GM04504 (cell line): Measurements from ENCODE around the gene CNNM2.
"Not testable (repeated sequence)": the region's sequence is repeated elsewhere in the genome, so short reads cannot be mapped to it uniquely, and the experiment has no call there.

Source experiments
- DNase-seq: peaks from one replicate; pipeline ENCODE4 v3.0.0-alpha.2; 2012; ENCODE audit warnings: low read depth

Gene CNNM2

DNA sequence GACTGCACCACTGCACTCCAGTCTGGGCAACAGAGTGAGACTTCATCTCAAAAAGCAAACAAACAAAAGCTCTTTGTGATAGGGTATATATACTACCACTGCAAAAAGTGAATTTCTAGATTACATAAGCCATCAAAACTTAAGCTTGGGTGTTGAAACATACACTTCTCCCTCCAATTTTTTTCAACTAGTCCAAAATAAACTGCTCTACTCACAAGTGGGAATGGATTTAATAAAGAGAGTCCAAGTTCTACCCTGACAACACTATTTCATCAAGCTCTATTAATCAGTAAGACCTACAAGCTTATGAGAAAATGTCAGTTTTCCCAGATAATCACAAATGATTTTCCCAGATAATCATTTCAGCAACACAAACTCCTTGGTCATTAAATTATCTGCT lies 192.3 kb downstream of the CNNM2 start:
- no peak for DNase-seq

DNA sequence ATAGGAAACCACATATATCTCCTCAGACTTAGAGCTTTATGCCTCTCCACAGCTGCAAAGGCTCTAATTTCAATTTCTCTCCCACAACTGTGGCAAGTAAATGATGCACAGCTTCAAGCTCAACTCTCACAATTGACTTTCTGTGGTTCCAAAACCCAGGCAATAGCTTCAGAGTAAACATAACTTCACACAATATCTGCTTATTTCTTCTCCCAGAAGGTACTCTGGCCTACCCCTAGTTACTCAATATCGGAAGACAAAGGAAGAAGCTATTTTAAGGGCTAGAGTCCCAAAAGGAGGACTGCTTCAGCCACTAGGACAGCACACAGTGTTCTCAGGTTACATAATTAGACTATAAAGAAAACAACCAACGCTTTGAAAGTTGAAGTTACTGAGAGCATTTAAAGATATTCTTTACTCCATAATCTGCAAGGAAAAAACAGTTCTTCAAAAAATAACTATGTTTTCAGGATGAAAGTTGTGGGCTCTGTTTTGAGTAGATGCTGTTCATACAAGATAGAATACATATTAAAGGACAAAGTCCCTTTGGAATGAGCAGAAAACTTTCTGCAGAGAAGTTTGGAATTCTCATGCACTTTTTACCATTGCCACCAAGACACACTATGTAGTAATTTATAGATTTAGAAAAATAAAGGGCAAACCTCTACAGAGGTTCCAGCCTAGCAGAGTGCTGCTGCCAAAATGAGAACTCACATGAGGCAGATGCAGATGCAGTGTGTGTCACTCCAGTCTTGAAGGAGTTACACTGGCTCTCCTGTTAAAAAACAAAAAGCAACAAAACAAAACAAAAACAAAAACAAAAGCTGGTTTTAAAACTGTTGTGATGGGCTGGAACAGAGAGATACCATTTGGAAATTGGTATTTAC lies 193.2 kb downstream of the CNNM2 start:
- DNase-seq: peak; percentile 9

DNA sequence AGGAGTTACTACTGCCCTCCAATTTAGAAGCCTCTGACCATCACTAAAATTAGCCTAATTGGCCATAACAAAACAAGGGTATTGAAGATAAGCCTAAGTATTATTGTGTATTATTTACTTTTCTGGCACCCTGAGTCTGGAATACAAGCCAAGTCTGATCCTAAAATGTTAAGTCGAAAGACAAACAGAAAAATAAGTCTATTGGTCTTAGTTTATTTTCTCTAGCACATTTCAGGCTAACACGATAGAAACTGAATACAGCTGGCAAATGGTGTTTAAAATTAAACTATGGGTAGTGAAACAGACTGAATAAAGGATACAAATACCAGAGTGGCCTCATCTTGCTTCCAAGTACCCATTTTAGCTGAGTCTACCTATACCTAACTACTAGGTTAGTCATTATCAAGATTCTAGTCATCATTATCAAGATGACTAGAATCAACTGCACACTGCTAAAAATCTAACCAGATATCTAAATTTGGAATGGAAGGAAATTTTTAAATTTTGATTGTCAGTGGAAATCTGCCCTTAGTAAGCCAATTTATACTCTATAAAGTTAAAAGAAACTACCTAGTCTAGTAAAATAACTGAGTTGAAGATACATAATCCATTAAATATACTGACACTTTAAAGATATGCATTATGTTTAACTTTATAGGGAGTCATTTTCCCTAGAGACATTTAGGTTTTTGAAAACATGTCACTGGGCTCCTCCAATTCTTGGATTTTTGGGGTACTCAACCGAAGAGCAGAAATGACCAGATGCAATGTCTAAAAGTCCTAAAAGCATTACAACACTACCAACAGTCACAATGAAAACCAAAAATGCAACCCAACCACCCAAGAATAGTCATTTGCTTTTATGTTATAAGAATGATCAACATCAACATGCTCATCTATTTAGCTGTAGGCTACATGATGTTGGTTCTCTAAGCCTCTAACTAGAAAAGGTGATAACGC lies 194.1 kb downstream of the CNNM2 start:
- DNase-seq: no peak

DNA sequence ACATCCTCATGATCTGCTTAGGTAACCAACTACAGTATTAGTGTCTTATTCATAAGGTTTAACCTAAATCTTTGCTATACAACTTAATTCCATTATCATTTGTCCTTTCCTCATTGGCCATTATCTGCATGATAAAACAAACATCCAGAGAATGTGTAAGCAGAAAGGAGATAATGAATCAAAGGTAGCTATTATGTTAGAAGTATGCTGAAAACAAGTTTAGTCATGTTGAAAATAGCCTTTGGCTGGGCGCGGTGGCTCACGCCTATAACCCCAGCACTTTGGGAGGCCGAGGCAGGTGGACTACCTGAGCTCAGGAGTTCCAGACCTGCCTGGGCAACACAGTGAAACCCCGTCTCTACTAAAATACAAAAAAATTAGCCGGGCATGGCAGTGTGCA lies 196.8 kb downstream of the CNNM2 start:
- no peak for DNase-seq

DNA sequence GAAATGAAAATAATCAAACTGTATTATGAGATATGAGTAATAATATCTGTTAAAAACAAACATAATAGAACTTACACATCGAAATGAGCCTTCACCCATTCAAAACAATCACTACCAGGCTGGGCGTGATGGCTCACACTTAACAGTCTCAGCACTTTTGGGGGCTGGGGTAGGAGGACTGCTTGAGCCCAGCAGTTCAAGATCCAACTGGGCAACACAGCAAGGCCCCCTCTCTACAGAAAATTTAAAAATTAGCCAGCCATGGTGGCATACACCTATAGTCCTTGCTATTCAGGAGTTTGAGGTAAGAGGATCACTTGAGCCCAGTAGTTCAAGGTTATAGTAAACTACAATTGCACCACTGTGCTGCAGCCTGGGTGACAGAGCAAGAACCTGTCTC lies 199.2 kb downstream of the CNNM2 start:
- no peak for DNase-seq

DNA sequence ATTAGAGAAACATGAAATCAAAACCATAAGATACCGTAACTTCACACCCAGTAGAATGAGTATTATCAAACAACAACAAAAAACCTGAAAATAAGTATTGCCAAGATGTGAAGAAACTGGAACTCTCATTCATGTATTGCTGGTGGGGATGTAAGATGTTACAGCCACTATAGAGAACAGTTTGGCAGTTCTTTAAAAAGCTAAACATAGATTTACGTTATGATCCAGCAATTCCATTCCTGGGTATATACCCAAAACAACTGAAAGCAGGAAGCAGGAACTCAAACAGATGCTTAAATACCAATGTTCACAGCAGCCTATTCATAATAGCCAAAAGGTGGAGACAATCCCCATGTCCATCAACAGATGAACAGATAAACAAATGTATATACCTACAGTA lies 202.5 kb downstream of the CNNM2 start:
- DNase-seq: no peak

DNA sequence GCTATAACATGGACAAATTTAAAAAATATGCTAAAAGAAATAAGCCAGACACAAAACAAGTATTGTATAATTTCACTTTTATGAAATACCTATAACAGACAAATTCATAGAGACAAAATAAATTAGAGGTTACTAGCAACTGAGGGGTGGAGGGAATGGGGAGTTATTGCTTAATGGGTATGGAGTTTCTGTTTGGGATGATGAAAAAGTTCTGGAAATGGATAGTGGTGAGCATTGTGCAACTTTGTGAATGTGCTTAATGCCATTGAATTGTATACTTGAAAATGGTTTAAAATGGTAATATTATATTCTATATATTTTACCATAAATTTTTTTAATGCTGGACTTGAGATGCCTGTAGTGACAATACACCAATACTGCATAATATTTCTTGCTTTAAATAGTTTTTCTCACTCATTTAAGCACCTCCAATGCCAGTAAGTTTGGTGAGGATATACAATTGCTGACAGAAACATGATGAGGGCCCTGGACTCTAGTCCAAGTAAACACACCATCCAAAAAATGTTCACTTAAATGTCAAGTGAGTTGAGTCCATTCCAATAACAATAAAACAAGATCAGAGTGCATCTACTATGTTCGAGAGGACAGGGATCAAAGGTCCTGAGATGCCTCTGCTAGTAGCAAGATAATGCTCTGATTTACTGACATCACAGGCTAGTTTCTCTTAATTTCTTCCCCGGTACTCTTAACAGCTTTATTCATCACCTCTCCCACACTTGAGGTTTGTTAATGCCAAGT lies 203.1 kb downstream of the CNNM2 start:
- DNase-seq: no peak

DNA sequence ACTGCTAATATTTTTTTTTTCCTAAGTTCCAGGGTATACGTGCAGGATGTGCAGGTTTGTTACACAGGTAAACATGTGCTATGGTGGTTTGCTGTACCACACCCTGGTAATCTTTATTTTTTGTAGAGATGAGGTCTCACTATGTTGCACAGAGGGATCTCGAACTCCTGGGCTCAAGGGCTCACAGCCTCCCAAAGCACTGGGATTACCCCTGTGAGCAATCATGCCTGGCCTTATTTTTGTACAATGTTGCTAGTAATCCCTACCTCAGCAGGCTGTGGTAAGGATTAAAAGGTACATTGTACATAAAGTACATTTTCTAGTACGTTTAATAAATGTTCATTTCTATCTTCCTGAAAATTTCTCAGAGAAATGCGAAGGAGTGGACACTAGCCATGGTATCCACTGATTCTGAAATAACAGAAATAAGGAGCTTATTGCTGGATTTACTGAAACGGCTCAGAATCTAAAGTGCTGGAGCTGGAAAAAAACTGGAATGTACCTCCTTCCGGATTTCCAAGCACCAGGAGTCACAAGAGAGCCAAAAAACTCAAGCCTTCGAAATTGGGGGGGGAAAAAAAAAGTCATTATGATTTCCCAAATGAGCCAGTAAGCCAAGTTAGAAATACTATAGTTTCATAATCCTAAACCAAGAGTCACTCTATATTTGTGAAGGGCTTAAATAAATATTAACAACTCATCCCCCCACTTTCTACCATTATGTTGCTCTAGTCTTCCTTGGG lies 205.4 kb downstream of the CNNM2 start:
- no peak for DNase-seq

DNA sequence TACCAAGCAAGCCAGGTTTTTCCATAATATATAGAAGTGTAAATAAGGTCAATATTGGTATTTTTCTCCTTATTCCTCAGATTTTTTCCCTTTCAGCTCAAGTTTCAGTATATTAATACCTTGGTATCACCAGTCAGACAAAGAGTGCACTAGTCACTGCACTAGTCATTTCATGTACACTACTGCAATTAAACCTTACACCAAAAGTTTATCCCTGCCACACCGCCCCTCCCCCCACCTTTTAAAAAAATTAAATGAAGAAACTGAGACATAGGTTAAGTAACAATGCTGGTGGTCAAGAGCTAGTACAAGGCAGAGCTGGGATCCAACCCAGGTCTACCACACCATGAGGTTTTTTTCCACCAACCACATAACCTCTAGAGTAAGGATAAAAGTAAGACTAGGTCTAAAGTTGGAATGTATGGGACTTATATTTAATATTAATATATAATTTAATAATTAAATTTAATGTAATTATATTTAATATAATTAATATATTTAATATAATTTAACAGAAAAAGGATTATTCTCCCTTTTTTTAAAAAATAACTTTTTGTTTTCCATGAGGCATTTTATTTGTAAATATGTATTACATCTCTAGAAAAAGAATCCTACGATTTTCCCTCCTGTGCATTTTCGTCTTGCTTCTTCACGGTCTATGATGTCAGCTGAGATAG lies 206.5 kb downstream of the CNNM2 start:
- DNase-seq: no peak

DNA sequence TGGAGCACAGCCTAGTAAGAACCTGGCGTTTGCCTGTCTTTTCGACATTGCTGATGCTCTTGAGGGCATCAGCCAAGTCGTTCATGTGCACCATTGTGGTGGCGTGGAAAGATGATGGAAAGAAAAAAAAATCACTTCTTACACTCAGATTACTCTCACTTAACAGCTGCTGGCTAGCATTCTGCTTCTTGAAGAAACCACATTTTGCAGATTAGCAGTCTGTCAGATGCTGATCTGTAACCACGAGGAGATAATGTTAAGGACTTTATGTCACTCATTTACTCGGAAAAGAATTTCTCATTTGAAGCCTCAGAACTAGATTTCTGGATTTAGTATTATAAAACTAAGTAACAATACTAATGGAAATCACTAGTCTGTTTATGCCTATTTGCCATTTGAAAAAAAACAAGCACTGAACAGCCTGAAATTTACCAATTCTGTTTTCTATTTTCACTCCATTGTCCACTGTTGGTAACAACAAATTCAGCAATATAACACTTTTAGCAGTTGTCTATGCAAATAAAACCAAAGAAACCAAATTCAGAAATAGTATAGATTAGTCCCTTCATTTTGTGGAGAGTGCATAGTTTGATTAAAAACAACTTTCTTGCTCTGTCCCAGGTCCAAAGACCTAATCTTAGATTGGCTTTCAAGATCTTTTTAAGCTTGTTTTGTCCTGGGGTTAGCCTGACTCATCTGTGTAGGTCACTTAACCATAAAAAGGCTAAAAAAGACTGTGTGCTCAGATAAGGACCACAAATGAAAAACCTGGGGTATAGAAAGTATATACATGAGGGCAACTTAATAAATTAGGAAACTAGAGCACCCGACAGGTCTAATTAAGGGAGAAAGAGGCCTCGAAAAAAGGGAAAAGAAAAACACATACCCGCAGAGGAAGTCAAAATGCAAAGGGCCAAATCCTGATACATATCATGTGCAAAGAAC lies 207.5 kb downstream of the CNNM2 start:
- no peak for DNase-seq

DNA sequence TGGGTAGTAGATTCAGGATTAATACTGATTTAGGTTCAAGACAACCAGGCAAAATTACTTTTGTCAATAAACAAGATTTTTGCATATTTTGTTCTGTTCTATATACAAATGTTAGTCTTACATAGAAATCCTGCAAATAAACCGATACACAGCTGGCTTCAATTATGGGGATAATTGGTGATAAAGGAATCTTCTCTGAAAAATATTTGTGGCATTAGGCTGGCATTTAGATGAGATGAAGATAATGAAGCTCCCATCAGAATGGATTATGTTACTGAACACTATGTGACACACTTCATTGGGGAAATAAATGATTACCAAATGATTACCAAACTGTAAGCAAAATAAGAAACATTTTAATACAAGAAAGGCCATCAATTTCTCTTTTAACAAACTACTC lies 209.1 kb downstream of the CNNM2 start:
- DNase-seq: no peak

DNA sequence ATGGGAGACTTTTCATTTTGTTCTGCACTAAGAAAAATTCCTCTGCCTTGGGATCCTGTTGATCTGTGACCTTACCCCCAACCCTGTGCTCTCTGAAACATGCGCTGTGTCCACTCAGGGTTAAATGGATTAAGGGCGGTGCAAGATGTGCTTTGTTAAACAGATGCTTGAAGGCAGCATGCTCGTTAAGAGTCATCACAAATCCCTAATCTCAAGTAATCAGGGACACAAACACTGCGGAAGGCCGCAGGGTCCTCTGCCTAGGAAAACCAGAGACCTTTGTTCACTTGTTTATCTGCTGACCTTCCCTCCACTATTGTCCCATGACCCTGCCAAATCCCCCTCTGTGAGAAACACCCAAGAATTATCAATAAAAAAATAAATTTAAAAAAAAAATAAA lies 212.1 kb downstream of the CNNM2 start:
- not testable (repeated sequence) for DNase-seq

DNA sequence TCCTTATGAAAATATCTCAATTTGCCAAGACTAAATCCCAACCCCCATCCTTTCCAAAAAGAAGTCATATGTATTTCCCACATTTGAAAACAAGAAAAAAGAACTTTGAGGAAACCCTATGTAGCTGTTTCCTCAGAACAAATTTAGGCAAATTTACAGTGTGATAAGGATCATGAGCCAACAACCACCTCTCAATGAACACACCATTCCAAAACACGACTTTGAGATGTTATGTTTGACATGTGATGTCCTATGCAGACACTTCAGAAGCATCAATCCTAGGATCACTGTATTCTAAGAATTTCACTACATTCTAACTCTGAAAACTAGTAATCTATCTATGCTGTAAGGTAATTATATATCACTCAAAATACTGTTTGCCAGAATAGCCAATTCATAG lies 212.8 kb downstream of the CNNM2 start:
- DNase-seq: no peak

DNA sequence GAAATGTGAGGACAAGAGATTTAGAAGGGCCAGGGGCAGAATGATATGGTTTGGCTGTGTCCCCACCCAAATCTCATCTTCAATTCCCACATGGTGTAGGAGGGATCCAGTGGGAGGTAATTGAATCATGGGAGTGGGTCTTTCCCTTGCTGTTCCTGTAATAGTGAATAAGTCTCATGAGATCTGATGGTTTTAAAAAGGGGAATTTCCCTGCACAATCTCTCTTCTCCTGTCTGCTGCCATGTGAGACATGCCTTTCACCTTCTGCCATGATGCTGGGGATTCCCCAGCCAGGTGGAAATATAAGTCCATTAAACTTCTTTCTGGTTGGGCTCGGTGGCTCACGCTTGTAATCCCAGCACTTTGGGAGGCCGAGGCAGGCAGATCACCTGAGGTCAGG lies 217.1 kb downstream of the CNNM2 start:
- not testable (repeated sequence) for DNase-seq

DNA sequence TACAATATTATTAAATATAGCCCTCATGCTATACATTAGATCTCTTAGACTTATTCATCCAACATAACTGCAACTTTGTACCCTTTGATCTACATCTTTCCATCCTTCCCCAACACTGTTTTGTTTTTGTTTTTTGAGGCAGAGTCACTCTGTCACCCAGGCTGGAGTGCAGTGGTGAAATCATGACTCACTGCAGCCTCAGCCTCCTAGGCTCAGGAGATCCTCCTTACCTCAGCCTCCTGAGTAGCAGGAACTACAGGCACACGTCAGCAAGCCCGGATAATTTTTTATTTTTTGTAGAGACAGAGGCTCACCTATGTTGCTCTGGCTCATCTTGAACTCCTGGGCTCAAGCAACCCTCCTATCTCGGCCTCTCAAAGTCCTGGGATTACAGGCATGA lies 221.7 kb downstream of the CNNM2 start:
- no peak for DNase-seq
